Hematopoietic multipotent progenitor cell treated with erythropoietin and hydrocortisone succinate and interleukin-3 and kit ligand, for 4 days (in vitro differentiated cells): ENCODE data around the gene CCDC50.

Source experiments
- DNase-seq: peaks from one replicate; pipeline ENCODE4 v3.0.0-alpha.2; 2015

CCDC50 gene

GRCh38 chr3:191383124-191383523 is 53.9 kb downstream of the CCDC50 start:
- DNase-seq = no peak

GRCh38 chr3:191385101-191385500 is 55.9 kb downstream of the CCDC50 start:
- DNase-seq = no peak

- DNase-seq = no peak
These were observed 58.4 kb downstream of the CCDC50 start for GRCh38 chr3:191387441-191388077.

DNA sequence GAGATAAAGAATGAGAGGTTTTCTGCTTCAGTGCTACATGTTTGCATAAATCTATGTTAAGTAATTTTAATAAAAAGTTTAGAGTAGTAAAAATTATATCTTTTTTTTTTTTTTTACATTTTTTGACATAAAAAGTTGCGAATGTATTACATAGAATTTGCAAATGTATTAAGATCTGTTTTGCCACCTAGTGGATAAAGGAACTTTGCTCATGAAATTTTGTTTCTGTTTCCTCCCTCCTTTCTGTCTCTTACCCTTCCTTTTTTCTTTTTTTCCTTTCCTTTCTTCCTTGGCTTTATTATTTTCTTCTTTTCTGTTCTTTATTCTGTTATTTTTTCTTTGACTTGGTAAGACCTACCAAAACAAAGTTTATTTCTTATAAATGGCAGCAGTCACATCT is 59.6 kb downstream of the CCDC50 start:
- peak; percentile 18 for DNase-seq

DNA sequence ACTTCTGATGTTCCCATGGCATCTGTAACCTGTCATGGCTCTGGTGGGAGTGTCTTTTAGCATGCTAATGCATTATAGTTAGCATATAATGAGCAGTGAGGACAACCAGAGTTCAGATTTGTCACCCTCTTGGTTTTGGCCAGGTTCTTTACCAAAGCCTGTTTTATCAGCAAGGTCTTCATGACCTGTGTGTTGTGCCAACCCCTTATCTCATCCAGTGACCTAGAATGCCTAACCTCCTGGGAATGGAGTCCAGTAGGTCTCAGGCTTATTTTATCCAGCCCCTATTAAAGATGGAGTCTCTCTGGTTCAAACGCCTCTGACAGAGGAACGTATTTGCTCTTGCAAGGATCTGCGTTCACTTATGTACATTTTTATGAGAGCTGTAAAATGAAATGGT is 61.4 kb downstream of the CCDC50 start:
- no peak for DNase-seq

DNA sequence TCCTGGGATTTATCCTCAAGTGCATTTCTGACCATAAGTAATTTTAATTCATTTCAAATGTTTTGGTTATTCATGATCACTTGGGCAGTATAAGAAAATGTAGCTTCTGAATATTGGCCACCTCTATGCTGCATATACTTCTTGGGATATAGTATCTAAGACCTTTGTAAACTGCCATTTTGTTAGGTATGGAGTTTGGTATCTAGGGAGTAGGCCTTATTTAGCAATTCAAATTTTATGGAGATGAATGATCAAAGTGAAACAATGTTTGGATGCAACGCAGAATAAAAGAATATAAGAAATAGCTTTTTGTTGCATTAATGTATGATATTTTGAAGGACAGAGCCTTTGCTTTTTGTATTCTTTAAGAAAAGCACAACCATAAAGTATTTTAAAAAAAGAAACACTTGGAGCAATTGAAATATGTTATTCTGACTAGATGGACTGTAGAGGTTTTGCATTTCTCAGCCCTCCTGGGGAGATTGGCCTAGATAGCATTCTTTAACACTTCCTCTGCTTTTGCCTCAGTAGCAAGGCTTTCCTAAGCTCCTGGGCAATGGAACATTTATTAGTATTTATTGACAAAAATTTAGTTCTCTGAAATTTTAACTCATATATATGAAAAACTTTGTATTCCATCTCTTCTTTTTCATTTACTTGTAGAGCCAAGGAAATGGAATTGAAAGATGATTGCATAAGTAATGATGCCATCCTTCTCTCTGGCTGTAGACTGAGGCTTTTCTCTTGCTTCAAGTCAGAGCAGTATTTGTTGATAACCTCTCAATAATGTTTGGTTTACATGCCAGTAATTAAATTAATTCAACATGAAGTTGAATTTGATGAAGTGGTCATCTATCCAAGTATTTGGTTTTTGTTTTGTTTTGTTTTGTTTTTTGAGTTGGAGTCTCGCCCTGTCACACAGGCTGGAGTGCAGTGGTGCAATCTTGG is 62.9 kb downstream of the CCDC50 start:
- DNase-seq = no peak

- no peak for DNase-seq
These were observed 64.0 kb downstream of the CCDC50 start for GRCh38 chr3:191393146-191393545.

DNA sequence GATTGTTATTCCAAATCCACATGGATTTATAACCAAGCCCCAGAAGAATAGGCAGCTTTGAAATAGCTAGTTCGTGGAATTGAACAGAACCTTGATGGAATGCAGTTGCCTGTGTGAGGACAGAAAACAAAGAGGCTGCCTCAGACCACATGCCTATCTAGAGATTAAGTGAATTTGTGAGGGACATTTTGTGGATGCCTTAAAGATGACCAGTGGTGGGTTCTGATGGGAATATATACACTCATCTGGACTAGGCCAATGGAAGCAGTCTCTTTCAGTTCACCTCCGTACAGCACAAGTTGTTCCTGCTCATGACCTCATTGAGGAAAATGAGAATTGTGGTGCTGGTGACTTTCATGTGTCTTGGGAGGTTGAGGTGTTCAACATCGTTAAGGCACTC is 68.6 kb downstream of the CCDC50 start:
- no peak for DNase-seq

DNA sequence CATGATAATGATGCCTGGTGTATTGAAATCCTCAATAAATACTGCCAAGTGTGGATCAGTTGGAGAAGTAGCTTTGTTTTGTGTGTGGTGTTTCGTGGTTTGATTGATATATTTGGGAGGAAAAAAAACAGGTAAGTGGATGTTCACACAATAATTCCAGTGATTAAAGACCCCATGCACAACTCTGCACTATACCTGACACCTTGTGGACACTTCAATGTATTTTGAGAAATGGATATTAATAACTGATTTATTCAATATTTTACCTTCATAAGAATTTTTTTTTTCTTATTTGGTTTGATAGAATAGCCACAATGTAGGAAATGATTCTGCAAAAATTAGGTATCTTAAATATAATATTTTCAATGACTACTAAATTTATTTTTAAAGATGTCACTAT is 69.4 kb downstream of the CCDC50 start:
- DNase-seq = no peak

DNA sequence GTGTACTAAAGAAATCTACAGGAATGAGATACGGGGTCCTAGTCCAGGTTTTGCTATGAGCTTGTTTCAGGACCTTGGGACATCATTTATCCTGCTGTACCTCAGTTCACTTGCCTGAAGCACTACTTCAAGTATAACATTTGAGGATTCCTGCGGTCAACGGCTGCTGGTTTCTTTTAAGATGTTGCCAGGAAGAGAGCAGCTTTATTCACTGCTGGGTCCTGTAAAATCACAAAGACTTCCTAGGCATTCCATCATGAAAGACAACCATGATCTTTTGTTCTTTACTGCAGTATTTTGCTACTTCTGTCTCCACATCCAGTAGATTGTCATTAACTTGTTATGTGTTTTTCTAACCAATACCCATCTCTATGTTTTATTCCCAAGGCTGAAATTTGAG is 70.7 kb downstream of the CCDC50 start:
- DNase-seq = no peak

DNA sequence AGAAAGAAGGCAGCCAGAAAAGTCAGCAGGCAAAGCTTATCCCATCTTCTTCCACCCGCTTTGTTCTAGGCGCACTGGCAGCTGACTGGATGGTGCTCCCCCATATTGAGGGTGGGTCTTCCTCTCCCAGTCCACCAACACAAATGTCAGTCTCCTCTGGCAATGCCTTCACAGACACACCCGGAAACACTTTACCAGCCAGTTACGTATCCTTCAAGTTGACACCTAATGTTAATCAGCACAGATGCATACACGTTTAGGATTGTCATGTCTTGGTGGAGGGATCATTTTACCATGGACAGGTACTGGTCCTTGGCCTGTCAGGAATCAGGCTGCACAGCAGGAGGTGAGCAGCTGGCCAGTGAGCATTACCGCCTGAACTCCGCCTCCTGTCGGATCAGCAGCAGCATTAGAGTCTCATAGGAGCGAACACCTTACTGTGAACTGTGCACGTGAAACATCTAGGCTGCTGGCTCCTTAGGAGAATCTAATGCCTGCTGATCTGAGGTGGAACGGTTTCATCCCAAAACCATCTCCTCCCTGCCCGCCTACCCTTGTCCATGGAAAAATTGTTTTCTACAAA is 72.7 kb downstream of the CCDC50 start:
- DNase-seq = no peak

DNA sequence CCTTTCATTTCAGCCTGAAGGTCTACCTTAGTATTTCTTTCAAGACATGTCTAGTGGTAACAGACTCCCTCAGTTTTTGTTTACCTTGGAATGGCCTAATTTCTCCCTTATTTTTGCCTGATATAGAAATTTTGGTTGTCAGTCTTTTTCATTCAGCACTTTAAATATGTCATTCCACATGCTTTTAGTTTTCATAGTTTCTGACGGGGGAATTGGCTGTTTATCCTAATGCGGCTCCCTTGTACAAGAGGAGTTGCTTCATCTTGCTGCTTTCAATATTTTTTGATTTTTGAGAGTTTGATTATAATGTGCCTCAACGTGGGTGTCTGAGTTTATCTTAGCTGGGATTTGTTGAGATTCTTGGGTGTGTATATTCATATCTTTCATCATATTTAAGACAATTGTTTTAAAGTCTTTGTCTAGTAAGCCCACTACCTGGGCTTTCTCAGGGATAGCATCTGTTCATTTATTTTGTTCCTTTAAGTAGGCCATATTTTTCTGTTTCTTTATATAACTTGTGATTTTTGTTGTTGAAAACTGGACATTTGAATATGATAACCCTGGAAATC is 80.7 kb downstream of the CCDC50 start:
- DNase-seq = no peak

- no peak for DNase-seq
These were observed 83.6 kb downstream of the CCDC50 start for GRCh38 chr3:191412759-191413158.

- no peak for DNase-seq
These were observed 85.1 kb downstream of the CCDC50 start for GRCh38 chr3:191414286-191414685.

- no peak for DNase-seq
These were observed 85.5 kb downstream of the CCDC50 start for GRCh38 chr3:191414732-191415131.

DNA sequence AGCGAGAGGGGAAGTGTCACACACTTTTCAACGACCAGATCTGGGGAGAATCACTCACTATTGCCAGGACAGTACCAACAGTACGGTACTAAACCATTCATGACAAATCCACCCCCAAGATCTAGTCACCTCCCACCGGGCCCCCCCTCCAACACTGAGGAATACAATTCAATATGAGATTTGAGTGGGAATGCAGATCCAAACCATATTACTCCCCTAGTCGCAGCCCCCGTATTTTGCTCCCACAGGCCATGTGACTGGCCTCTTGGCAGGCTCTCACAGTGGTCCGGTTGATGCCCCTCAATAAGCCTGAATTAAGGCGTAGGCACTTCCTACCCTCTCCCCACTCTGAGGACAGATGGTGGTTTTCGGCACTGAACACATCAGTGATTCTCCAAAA is 86.4 kb downstream of the CCDC50 start:
- no peak for DNase-seq

- DNase-seq = no peak
These were observed 88.2 kb downstream of the CCDC50 start for GRCh38 chr3:191417457-191417729.

GRCh38 chr3:191420771-191421170 is 91.6 kb downstream of the CCDC50 start:
- no peak for DNase-seq

GRCh38 chr3:191424881-191425280 is 95.7 kb downstream of the CCDC50 start:
- DNase-seq = no peak

DNA sequence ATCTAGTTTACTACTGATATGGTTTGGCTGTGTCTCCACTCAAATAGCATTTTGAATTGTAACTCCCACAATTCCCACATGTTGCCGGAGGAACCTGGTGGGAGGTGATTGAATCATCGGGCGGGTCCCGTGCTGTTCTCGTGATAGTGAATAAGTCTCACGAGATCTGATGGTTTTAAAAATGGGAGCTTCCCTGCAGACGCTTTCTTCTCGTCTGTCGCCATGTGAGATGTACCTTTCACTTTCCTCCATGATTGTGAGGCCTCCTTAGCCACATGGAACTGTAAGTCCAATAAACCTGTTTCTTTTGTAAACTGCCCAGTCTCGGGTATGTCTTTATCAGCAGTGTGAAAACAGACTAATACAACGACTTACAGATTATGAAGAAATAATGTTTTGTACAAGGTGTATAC is 96.1 kb downstream of the CCDC50 start:
- DNase-seq = no peak

- no peak for DNase-seq
These were observed 97.1 kb downstream of the CCDC50 start for GRCh38 chr3:191426311-191426710.

GRCh38 chr3:191428177-191428576 is 99.0 kb downstream of the CCDC50 start:
- no peak for DNase-seq

DNA sequence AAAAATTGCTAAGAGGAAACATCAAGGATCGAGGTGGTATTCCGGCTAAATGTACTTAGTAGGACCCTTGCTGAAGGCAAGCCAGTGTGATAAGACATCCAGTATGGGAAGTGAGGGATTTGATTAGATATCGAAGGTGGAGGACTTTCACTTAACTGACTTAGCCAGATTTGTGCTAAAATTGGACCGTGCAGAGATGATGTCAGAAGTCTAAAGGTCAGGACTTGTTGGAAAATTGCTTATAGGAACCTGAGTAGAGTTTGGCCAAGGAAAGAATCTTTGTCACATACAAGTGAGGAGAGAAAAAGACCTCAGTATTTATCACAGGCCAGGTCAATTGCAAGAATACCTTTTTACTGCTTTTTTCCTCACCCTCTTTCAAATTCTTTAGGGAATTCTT is 100.9 kb downstream of the CCDC50 start:
- DNase-seq = no peak
